ENCODE results near the gene USP21. TPM values are rescaled to one million over a fixed set of nuclear protein-coding genes. Genes with fewer than 3 reads are reported as not detected.

USP21 gene
- polyA plus RNA-seq, 4 donors = 15.4 to 30.8 (median 17.9) TPM

GRCh38 chr1:161187311-161187710, 28.0 kb downstream of the USP21 start:
- Histone ChIP-seq H3K4me1 (ENCODE audit: control insufficient read depth in 3 of 3, insufficient read depth in 2 of 3, low read depth in 1 of 3, low read length in 2 of 3) (no peaks in the 10 kb centered on the region), H3K9me3 (ENCODE audit: control insufficient read depth in 2 of 2, insufficient read depth in 1 of 2, low read depth in 1 of 2, low read length in 1 of 2) (no peaks in the 10 kb centered on the region), H3K27me3 (ENCODE audit: control insufficient read depth in 3 of 3, insufficient read depth in 3 of 3, low read length in 3 of 3) (peaks cover 0 to 4% (median 0%) of the 10 kb centered on the region in 3 donors), H3K4me3 (ENCODE audit: low read depth in 1 of 3, low read length in 3 of 3) (no peak overlapping the region), H3K27ac (ENCODE audit: low read depth in 1 of 3, low read length in 2 of 3) (no peak overlapping the region), H3K36me3 (ENCODE audit: control insufficient read depth in 3 of 3, insufficient read depth in 2 of 3, low read depth in 1 of 3, low read length in 3 of 3) (peaks cover 0 to 11% (median 0%) of the 10 kb centered on the region in 3 donors)
- FAIRE-seq = no peak
- no peak for DNase-seq
- WGBS, 3 donors = 68 to 78% (median 70%) methylated on average over 3 of the region's 3 CpGs

GRCh38 chr1:161188381-161188780, 29.1 kb downstream of the USP21 start:
- DNase-seq (no peak), FAIRE-seq (no peak)
- H3K27ac ChIP-seq (ENCODE audit: low read depth in 1 of 3, low read length in 2 of 3) = no peak overlapping the region

GRCh38 chr1:161189036-161189435, 29.7 kb downstream of the USP21 start:
- WGBS, 3 donors = 93 to 94% (median 93%) methylated on average over 5 of the region's 5 CpGs
- no peak for FAIRE-seq
- no peak for DNase-seq

More at GRCh38 chr1:161188381-161188780, 29.1 kb downstream of the USP21 start:
- H3K36me3 ChIP-seq (ENCODE audit: control insufficient read depth in 3 of 3, insufficient read depth in 2 of 3, low read depth in 1 of 3, low read length in 3 of 3) = peaks cover 0 to 11% (median 0%) of the 10 kb centered on the region in 3 donors
- H3K27me3 ChIP-seq (ENCODE audit: control insufficient read depth in 3 of 3, insufficient read depth in 3 of 3, low read length in 3 of 3) = peaks cover 0 to 4% (median 0%) of the 10 kb centered on the region in 3 donors
- 81 to 88% (median 83%) methylated on average over 6 of the region's 6 CpGs for WGBS, 3 donors
- no peaks in the 10 kb centered on the region for H3K4me1 ChIP-seq (ENCODE audit: control insufficient read depth in 3 of 3, insufficient read depth in 2 of 3, low read depth in 1 of 3, low read length in 2 of 3)
- no peaks in the 10 kb centered on the region for H3K9me3 ChIP-seq (ENCODE audit: control insufficient read depth in 2 of 2, insufficient read depth in 1 of 2, low read depth in 1 of 2, low read length in 1 of 2)
- H3K4me3 ChIP-seq (ENCODE audit: low read depth in 1 of 3, low read length in 3 of 3) = no peak overlapping the region

GRCh38 chr1:161190962-161191521, 31.7 kb downstream of the USP21 start:
- peaks cover 0 to 13% (median 0%) of the 10 kb centered on the region in 3 donors for H3K36me3 ChIP-seq (ENCODE audit: control insufficient read depth in 3 of 3, insufficient read depth in 2 of 3, low read depth in 1 of 3, low read length in 3 of 3)
- WGBS, 3 donors = 44 to 66% (median 64%) methylated on average over 22 of the region's 22 CpGs
- no peak for DNase-seq
- H3K27ac ChIP-seq (ENCODE audit: low read depth in 1 of 3, low read length in 2 of 3) = no peak overlapping the region
- no peaks in the 10 kb centered on the region for H3K9me3 ChIP-seq (ENCODE audit: control insufficient read depth in 2 of 2, insufficient read depth in 1 of 2, low read depth in 1 of 2, low read length in 1 of 2)
- peaks cover 0 to 3% (median 0%) of the 10 kb centered on the region in 3 donors for H3K4me1 ChIP-seq (ENCODE audit: control insufficient read depth in 3 of 3, insufficient read depth in 2 of 3, low read depth in 1 of 3, low read length in 2 of 3)
- no peak for FAIRE-seq
- peaks cover 0 to 4% (median 0%) of the 10 kb centered on the region in 3 donors for H3K27me3 ChIP-seq (ENCODE audit: control insufficient read depth in 3 of 3, insufficient read depth in 3 of 3, low read length in 3 of 3)
- no peak overlapping the region for H3K4me3 ChIP-seq (ENCODE audit: low read depth in 1 of 3, low read length in 3 of 3)

More at GRCh38 chr1:161189036-161189435, 29.7 kb downstream of the USP21 start:
- H3K4me1 ChIP-seq (ENCODE audit: control insufficient read depth in 3 of 3, insufficient read depth in 2 of 3, low read depth in 1 of 3, low read length in 2 of 3) = no peaks in the 10 kb centered on the region
- H3K27ac ChIP-seq (ENCODE audit: low read depth in 1 of 3, low read length in 2 of 3) = no peak overlapping the region
- no peaks in the 10 kb centered on the region for H3K9me3 ChIP-seq (ENCODE audit: control insufficient read depth in 2 of 2, insufficient read depth in 1 of 2, low read depth in 1 of 2, low read length in 1 of 2)
- H3K27me3 ChIP-seq (ENCODE audit: control insufficient read depth in 3 of 3, insufficient read depth in 3 of 3, low read length in 3 of 3) = peaks cover 0 to 4% (median 0%) of the 10 kb centered on the region in 3 donors
- peaks cover 0 to 11% (median 0%) of the 10 kb centered on the region in 3 donors for H3K36me3 ChIP-seq (ENCODE audit: control insufficient read depth in 3 of 3, insufficient read depth in 2 of 3, low read depth in 1 of 3, low read length in 3 of 3)
- H3K4me3 ChIP-seq (ENCODE audit: low read depth in 1 of 3, low read length in 3 of 3) = no peak overlapping the region

GRCh38 chr1:161191971-161192370, 32.7 kb downstream of the USP21 start:
- Histone ChIP-seq H3K9me3 (ENCODE audit: control insufficient read depth in 2 of 2, insufficient read depth in 1 of 2, low read depth in 1 of 2, low read length in 1 of 2) (no peaks in the 10 kb centered on the region), H3K4me3 (ENCODE audit: low read depth in 1 of 3, low read length in 3 of 3) (no peak overlapping the region), H3K27ac (ENCODE audit: low read depth in 1 of 3, low read length in 2 of 3) (no peak overlapping the region), H3K36me3 (ENCODE audit: control insufficient read depth in 3 of 3, insufficient read depth in 2 of 3, low read depth in 1 of 3, low read length in 3 of 3) (peaks cover 0 to 13% (median 0%) of the 10 kb centered on the region in 3 donors), H3K27me3 (ENCODE audit: control insufficient read depth in 3 of 3, insufficient read depth in 3 of 3, low read length in 3 of 3) (peaks cover 0 to 4% (median 0%) of the 10 kb centered on the region in 3 donors), H3K4me1 (ENCODE audit: control insufficient read depth in 3 of 3, insufficient read depth in 2 of 3, low read depth in 1 of 3, low read length in 2 of 3) (peaks cover 0 to 3% (median 0%) of the 10 kb centered on the region in 3 donors)
- 68 to 71% (median 71%) methylated on average over 8 of the region's 8 CpGs for WGBS, 3 donors
- no peak for FAIRE-seq
- no peak for DNase-seq

GRCh38 chr1:161192476-161193465, 33.5 kb downstream of the USP21 start:
- Histone ChIP-seq H3K27me3 (ENCODE audit: control insufficient read depth in 3 of 3, insufficient read depth in 3 of 3, low read length in 3 of 3) (peaks cover 0 to 4% (median 0%) of the 10 kb centered on the region in 3 donors), H3K9me3 (ENCODE audit: control insufficient read depth in 2 of 2, insufficient read depth in 1 of 2, low read depth in 1 of 2, low read length in 1 of 2) (no peaks in the 10 kb centered on the region), H3K36me3 (ENCODE audit: control insufficient read depth in 3 of 3, insufficient read depth in 2 of 3, low read depth in 1 of 3, low read length in 3 of 3) (peaks cover 0 to 13% (median 0%) of the 10 kb centered on the region in 3 donors), H3K4me1 (ENCODE audit: control insufficient read depth in 3 of 3, insufficient read depth in 2 of 3, low read depth in 1 of 3, low read length in 2 of 3) (peaks cover 0 to 3% (median 0%) of the 10 kb centered on the region in 3 donors), H3K4me3 (ENCODE audit: low read depth in 1 of 3, low read length in 3 of 3) (no peak overlapping the region), H3K27ac (ENCODE audit: low read depth in 1 of 3, low read length in 2 of 3) (no peak overlapping the region)
- 47 to 59% (median 52%) methylated on average over 15 of the region's 15 CpGs for WGBS, 3 donors
- DNase-seq (peak; percentile 74 to 81), FAIRE-seq (no peak)

GRCh38 chr1:161193561-161194235, 34.4 kb downstream of the USP21 start:
- H3K9me3 ChIP-seq (ENCODE audit: control insufficient read depth in 2 of 2, insufficient read depth in 1 of 2, low read depth in 1 of 2, low read length in 1 of 2) = no peaks in the 10 kb centered on the region
- DNase-seq (no peak), FAIRE-seq (no peak)
- H3K36me3 ChIP-seq (ENCODE audit: control insufficient read depth in 3 of 3, insufficient read depth in 2 of 3, low read depth in 1 of 3, low read length in 3 of 3) = peaks cover 0 to 13% (median 0%) of the 10 kb centered on the region in 3 donors
- H3K4me1 ChIP-seq (ENCODE audit: control insufficient read depth in 3 of 3, insufficient read depth in 2 of 3, low read depth in 1 of 3, low read length in 2 of 3) = peaks cover 0 to 6% (median 3%) of the 10 kb centered on the region in 3 donors
- H3K27ac ChIP-seq (ENCODE audit: low read depth in 1 of 3, low read length in 2 of 3) = no peak overlapping the region
- WGBS, 3 donors = 79 to 92% (median 81%) methylated on average over 19 to 21 of the region's 21 CpGs
- peaks cover 0 to 4% (median 0%) of the 10 kb centered on the region in 3 donors for H3K27me3 ChIP-seq (ENCODE audit: control insufficient read depth in 3 of 3, insufficient read depth in 3 of 3, low read length in 3 of 3)
- no peak overlapping the region for H3K4me3 ChIP-seq (ENCODE audit: low read depth in 1 of 3, low read length in 3 of 3)

GRCh38 chr1:161195171-161195570, 35.9 kb downstream of the USP21 start:
- Histone ChIP-seq H3K4me1 (ENCODE audit: control insufficient read depth in 3 of 3, insufficient read depth in 2 of 3, low read depth in 1 of 3, low read length in 2 of 3) (peaks cover 0 to 16% (median 3%) of the 10 kb centered on the region in 3 donors), H3K27me3 (ENCODE audit: control insufficient read depth in 3 of 3, insufficient read depth in 3 of 3, low read length in 3 of 3) (peaks cover 0 to 4% (median 0%) of the 10 kb centered on the region in 3 donors), H3K36me3 (ENCODE audit: control insufficient read depth in 3 of 3, insufficient read depth in 2 of 3, low read depth in 1 of 3, low read length in 3 of 3) (peaks cover 0 to 13% (median 0%) of the 10 kb centered on the region in 3 donors), H3K9me3 (ENCODE audit: control insufficient read depth in 2 of 2, insufficient read depth in 1 of 2, low read depth in 1 of 2, low read length in 1 of 2) (no peaks in the 10 kb centered on the region), H3K4me3 (ENCODE audit: low read depth in 1 of 3, low read length in 3 of 3) (no peak overlapping the region), H3K27ac (ENCODE audit: low read depth in 1 of 3, low read length in 2 of 3) (peak overlapping the region in 1 of 3 donors; percentile 29)
- DNase-seq (no peak), FAIRE-seq (no peak)
- 79 to 81% (median 80%) methylated on average over 4 of the region's 4 CpGs for WGBS, 3 donors
